Measurements from ENCODE around the gene ATXN1. TPM values are rescaled to one million over a fixed set of nuclear protein-coding genes. Genes with fewer than 3 reads are reported as not detected.
"Not testable (repeated sequence)": the region's sequence is repeated elsewhere in the genome, so short reads cannot be mapped to it uniquely, and the experiment has no call there.

Gene ATXN1
- total RNA-seq, 2 experiments from 2014 or later, result 34.1 to 36.7 TPM

GRCh38 chr6:16615215-16615614 lies 146.0 kb downstream of the ATXN1 start:
- H3K4me3 Mint-ChIP-seq; intact Hi-C loops (cut with micrococcal nuclease); CTCF ChIA-PET; H3K27ac Mint-ChIP-seq; H3K27me3 Mint-ChIP-seq; H3K9me3 Mint-ChIP-seq; POLR2A ChIA-PET; H3K36me3 Mint-ChIP-seq; DNase-seq: not testable (repeated sequence)
- peaks cover 17% of the 10 kb centered on the region for H3K4me1 Mint-ChIP-seq (ENCODE audit: low read depth)

- H3K36me3 Mint-ChIP-seq; intact Hi-C loops (cut with micrococcal nuclease); H3K4me1 Mint-ChIP-seq (ENCODE audit: low read depth); POLR2A ChIA-PET; H3K4me3 Mint-ChIP-seq; H3K27ac Mint-ChIP-seq; H3K27me3 Mint-ChIP-seq; DNase-seq; H3K9me3 Mint-ChIP-seq; CTCF ChIA-PET: not testable (repeated sequence)
Observed at GRCh38 chr6:16614143-16614542, 147.1 kb downstream of the ATXN1 start.

GRCh38 chr6:16613504-16613903 lies 147.8 kb downstream of the ATXN1 start:
- POLR2A ChIA-PET, result not testable (repeated sequence)

GRCh38 chr6:16608444-16608843 lies 152.8 kb downstream of the ATXN1 start:
- H3K36me3 Mint-ChIP-seq, result peaks cover 20% of the 10 kb centered on the region
- intact Hi-C loops (cut with micrococcal nuclease), result no loop called here
- peaks cover 9% of the 10 kb centered on the region for H3K4me1 Mint-ChIP-seq (ENCODE audit: low read depth)
- H3K27ac Mint-ChIP-seq, result no peak overlapping the region
- no peaks in the 10 kb centered on the region for H3K27me3 Mint-ChIP-seq
- DNase-seq, result no peak
- H3K4me3 Mint-ChIP-seq, result no peak overlapping the region
- POLR2A ChIA-PET, result no interaction called here
- H3K9me3 Mint-ChIP-seq, result no peaks in the 10 kb centered on the region
- CTCF ChIA-PET, result no interaction called here

More at GRCh38 chr6:16613504-16613903, 147.8 kb downstream of the ATXN1 start:
- intact Hi-C loops (cut with micrococcal nuclease); H3K9me3 Mint-ChIP-seq; CTCF ChIA-PET; DNase-seq; H3K4me3 Mint-ChIP-seq; H3K4me1 Mint-ChIP-seq (ENCODE audit: low read depth); H3K27ac Mint-ChIP-seq; H3K27me3 Mint-ChIP-seq: not testable (repeated sequence)
- H3K36me3 Mint-ChIP-seq, result peaks cover 12% of the 10 kb centered on the region

- Mint-ChIP-seq H3K36me3 (peaks cover 15% of the 10 kb centered on the region), H3K4me3 (no peak overlapping the region), H3K4me1 (ENCODE audit: low read depth) (peaks cover 47% of the 10 kb centered on the region), H3K9me3 (no peaks in the 10 kb centered on the region), H3K27me3 (no peaks in the 10 kb centered on the region), H3K27ac (peak overlapping the region; percentile 3)
- DNase-seq, result peak; percentile 83
- ChIA-PET CTCF (interaction anchor here (0.7 to 1.7 kb wide), 8 partner anchors 11 to 270 kb away, joined by 3 to 9 read pairs (median 4); no protein-coding TSS in a partner anchor), POLR2A (interaction anchor here (0.6 to 1.3 kb wide), 8 partner anchors 11 to 365 kb away, joined by 3 to 8 read pairs (median 4); no protein-coding TSS in a partner anchor)
- intact Hi-C loops (cut with micrococcal nuclease), result loop anchor here (1.0 to 5.0 kb wide), 3 partner anchors 10 to 280 kb away; no protein-coding TSS in a partner anchor
Observed at GRCh38 chr6:16602035-16602434, 159.2 kb downstream of the ATXN1 start.

- no peak overlapping the region for H3K27ac Mint-ChIP-seq
- ChIA-PET CTCF (interaction anchor here (1.1 to 1.9 kb wide), 3 partner anchors 9 to 269 kb away, joined by 3 to 9 read pairs (median 6); no protein-coding TSS in a partner anchor), POLR2A (interaction anchor here (1.6 kb wide), 1 partner anchor 9 kb away, joined by 6 read pairs; no protein-coding TSS in a partner anchor)
- DNase-seq, result no peak
- peaks cover 47% of the 10 kb centered on the region for H3K4me1 Mint-ChIP-seq (ENCODE audit: low read depth)
- no peaks in the 10 kb centered on the region for H3K27me3 Mint-ChIP-seq
- no peaks in the 10 kb centered on the region for H3K9me3 Mint-ChIP-seq
- intact Hi-C loops (cut with micrococcal nuclease), result loop anchor here (5.0 kb wide), 1 partner anchor 278 kb away; no protein-coding TSS in a partner anchor
- no peak overlapping the region for H3K4me3 Mint-ChIP-seq
- peaks cover 15% of the 10 kb centered on the region for H3K36me3 Mint-ChIP-seq
Observed at GRCh38 chr6:16600701-16601100, 160.6 kb downstream of the ATXN1 start.

GRCh38 chr6:16600026-16600425 lies 161.2 kb downstream of the ATXN1 start:
- ChIA-PET CTCF (interaction anchor here (0.8 to 1.9 kb wide), 3 partner anchors 9 to 126 kb away, joined by 3 to 9 read pairs (median 6); no protein-coding TSS in a partner anchor), POLR2A (interaction anchor here (0.6 to 1.6 kb wide), 2 partner anchors 8 to 161 kb away, joined by 3 to 6 read pairs; no protein-coding TSS in a partner anchor)
- H3K36me3 Mint-ChIP-seq, result peaks cover 19% of the 10 kb centered on the region
- no peak for DNase-seq
- intact Hi-C loops (cut with micrococcal nuclease), result loop anchor here (5.0 kb wide), 1 partner anchor 278 kb away; no protein-coding TSS in a partner anchor
- no peaks in the 10 kb centered on the region for H3K9me3 Mint-ChIP-seq
- H3K27ac Mint-ChIP-seq, result no peak overlapping the region
- H3K4me3 Mint-ChIP-seq, result no peak overlapping the region
- H3K27me3 Mint-ChIP-seq, result no peaks in the 10 kb centered on the region
- H3K4me1 Mint-ChIP-seq (ENCODE audit: low read depth), result peaks cover 51% of the 10 kb centered on the region

GRCh38 chr6:16596616-16597331 lies 164.5 kb downstream of the ATXN1 start:
- H3K27ac Mint-ChIP-seq, result no peak overlapping the region
- POLR2A ChIA-PET, result no interaction called here
- H3K4me1 Mint-ChIP-seq (ENCODE audit: low read depth), result peaks cover 49% of the 10 kb centered on the region
- no peak for DNase-seq
- no peak overlapping the region for H3K4me3 Mint-ChIP-seq
- H3K36me3 Mint-ChIP-seq, result peaks cover 12% of the 10 kb centered on the region
- CTCF ChIA-PET, result no interaction called here
- no peaks in the 10 kb centered on the region for H3K27me3 Mint-ChIP-seq
- peaks cover 6% of the 10 kb centered on the region for H3K9me3 Mint-ChIP-seq
- intact Hi-C loops (cut with micrococcal nuclease), result loop anchor here (10.0 kb wide), 1 partner anchor 358 kb away; no protein-coding TSS in a partner anchor

GRCh38 chr6:16595514-16596120 lies 165.6 kb downstream of the ATXN1 start:
- Mint-ChIP-seq H3K4me3 (no peak overlapping the region), H3K9me3 (peaks cover 6% of the 10 kb centered on the region), H3K4me1 (ENCODE audit: low read depth) (peaks cover 44% of the 10 kb centered on the region), H3K27ac (no peak overlapping the region), H3K36me3 (peaks cover 10% of the 10 kb centered on the region), H3K27me3 (no peaks in the 10 kb centered on the region)
- intact Hi-C loops (cut with micrococcal nuclease), result loop anchor here (10.0 kb wide), 1 partner anchor 359 kb away; no protein-coding TSS in a partner anchor
- ChIA-PET POLR2A (no interaction called here), CTCF (no interaction called here)
- no peak for DNase-seq

GRCh38 chr6:16594849-16595248 lies 166.4 kb downstream of the ATXN1 start:
- H3K27me3 Mint-ChIP-seq, result no peaks in the 10 kb centered on the region
- intact Hi-C loops (cut with micrococcal nuclease), result loop anchor here (5.0 to 10.0 kb wide), 2 partner anchors 117 to 360 kb away; no protein-coding TSS in a partner anchor
- CTCF ChIA-PET, result no interaction called here

GRCh38 chr6:16592223-16592911 lies 168.9 kb downstream of the ATXN1 start:
- POLR2A ChIA-PET, result interaction anchor here (0.7 to 2.5 kb wide), 17 partner anchors 8 to 170 kb away, joined by 3 to 13 read pairs (median 5); partner anchors contain the start of gene ATXN1
- DNase-seq, result no peak
- H3K27me3 Mint-ChIP-seq, result no peaks in the 10 kb centered on the region
- H3K4me3 Mint-ChIP-seq, result peak overlapping the region; percentile 39
- H3K27ac Mint-ChIP-seq, result peak overlapping the region; percentile 78
- H3K9me3 Mint-ChIP-seq, result peaks cover 6% of the 10 kb centered on the region
- CTCF ChIA-PET, result interaction anchor here (1.2 to 2.7 kb wide), 5 partner anchors 9 to 275 kb away, joined by 3 to 15 read pairs (median 5); no protein-coding TSS in a partner anchor
- H3K4me1 Mint-ChIP-seq (ENCODE audit: low read depth), result peaks cover 38% of the 10 kb centered on the region
- H3K36me3 Mint-ChIP-seq, result peaks cover 17% of the 10 kb centered on the region
- intact Hi-C loops (cut with micrococcal nuclease), result loop anchor here (1.0 to 10.0 kb wide), 5 partner anchors 10 to 362 kb away; no protein-coding TSS in a partner anchor

More at GRCh38 chr6:16594849-16595248, 166.4 kb downstream of the ATXN1 start:
- Mint-ChIP-seq H3K4me1 (ENCODE audit: low read depth) (peaks cover 36% of the 10 kb centered on the region), H3K4me3 (no peak overlapping the region), H3K27ac (no peak overlapping the region), H3K36me3 (peaks cover 10% of the 10 kb centered on the region), H3K9me3 (peaks cover 6% of the 10 kb centered on the region)
- no peak for DNase-seq
- POLR2A ChIA-PET, result no interaction called here
